Right atrium auricular region (tissue), 2 donors: Measurements from ENCODE around the gene GFPT1. TPM values are rescaled to one million over a fixed set of nuclear protein-coding genes. Genes with fewer than 3 reads are reported as not detected.
A peak's percentile ranks its signal among the peaks of the same experiment; 100 is the strongest.

Experiments used
- DNase-seq: peaks from one replicate; pipeline ENCODE4 v3.0.0-alpha.2; 2019; ENCODE audit warnings: low spot score
- H3K27ac ChIP-seq, 2 donors: fragments of 200-600 bp; sonication (generic); 1 replicate in 1 of 2; 2 replicates in 1 of 2; pipeline ENCODE4 v1.5.1; 2016 to 2019
- H3K27me3 ChIP-seq, 2 donors: fragments of 200-600 bp; sonication (generic); one replicate each; pipeline versions ENCODE4 v1.5.1 to v1.6.0; 2017 to 2019
- H3K36me3 ChIP-seq: fragments of 200-600 bp; sonication (generic); one replicate; pipeline ENCODE4 v1.5.1; 2016
- H3K4me1 ChIP-seq, 2 donors: fragments of 200-600 bp; sonication (generic); one replicate each; pipeline versions ENCODE4 v1.5.1 to v1.6.0; 2017 to 2019
- H3K4me3 ChIP-seq, 2 donors: fragments of 200-600 bp; sonication (generic); 1 replicate in 1 of 2; 2 replicates in 1 of 2; pipeline ENCODE4 v1.5.1; 2017 to 2019; ENCODE audit warnings: mild to moderate bottlenecking in 1 of 2, moderate library complexity in 1 of 2
- H3K9me3 ChIP-seq, 2 donors: fragments of 200-600 bp; sonication (generic); one replicate each; pipeline ENCODE4 v1.5.1; 2019
- total RNA-seq, 2 donors: library from RNA; depleted of rRNA; stranded (reverse); fragments of >200 nt; gene quantifications; one replicate each; pipeline ENCODE4 v1.1.0, GENCODE V29; 2016
- TF ChIP-seq, protein P1 (sequence below), 2 donors: fragments of 200-600 bp; sonication (generic); IDR thresholded peaks; one replicate each; pipeline ENCODE4 v1.5.1; 2019; ENCODE audit warnings: antibody characterized with exemption in 2 of 2

The GFPT1 gene
- 10 to 100 TPM; 26.7 to 39.7 TPM for total RNA-seq

DNA sequence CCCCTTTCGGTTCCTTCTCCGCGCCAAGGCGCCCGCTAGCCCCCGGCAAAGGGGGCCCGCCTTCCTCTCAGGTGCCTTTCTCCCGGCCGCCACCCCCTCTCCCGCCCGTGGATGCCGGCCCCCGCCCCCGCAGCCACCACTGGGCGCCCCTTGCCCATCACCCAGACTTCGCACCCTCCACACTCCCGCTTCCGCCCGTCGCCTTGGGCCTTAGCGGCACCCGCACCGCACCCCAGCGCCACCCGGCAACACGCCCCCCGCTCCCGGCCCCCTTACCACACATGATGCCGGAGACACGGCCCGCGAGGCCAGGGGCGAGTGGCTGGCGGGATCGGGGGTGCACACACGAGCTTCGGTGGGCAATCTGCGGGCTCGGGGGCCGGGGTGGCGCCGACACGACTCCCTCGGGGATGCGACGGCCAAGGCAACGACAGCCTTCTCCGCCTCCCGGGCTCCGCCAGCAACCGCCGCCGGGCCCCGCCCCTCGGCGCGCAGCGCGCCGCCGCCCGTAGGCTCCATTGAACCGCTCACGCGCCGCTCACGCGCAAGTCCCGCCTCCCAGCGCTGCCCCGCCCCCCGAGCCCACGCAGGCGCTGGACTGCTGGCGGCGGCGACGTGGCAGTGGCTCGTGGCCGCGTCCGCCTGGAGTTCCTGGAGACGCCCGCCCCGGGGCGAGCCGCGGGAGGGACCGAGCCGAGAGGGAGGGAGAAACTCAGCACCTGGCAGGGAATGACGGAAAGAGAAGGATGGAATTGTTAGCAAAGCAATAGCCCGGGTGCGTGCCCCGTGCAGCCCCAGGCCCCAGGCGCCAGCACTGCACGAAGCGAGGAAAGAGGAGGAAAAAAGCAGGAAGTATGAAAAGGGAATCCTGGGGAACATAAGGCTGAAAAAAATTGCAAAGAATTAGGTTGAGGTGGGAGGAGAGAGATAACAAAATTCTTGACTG is at the start of gene GFPT1:
Gene GFPT1, minus strand, starts transcription at position 439 of the 946 bp plus-strand sequence. Its CDS starts 156 bp downstream, at position 283.
- H3K9me3 ChIP-seq: no peaks in the 10 kb centered on the region
- peaks cover 0 to 34% of the 10 kb centered on the region in 2 donors for H3K4me1 ChIP-seq
- H3K36me3 ChIP-seq: no peaks in the 10 kb centered on the region

GRCh38 chr2:69436596-69436937 is 49.5 kb upstream of the GFPT1 start:
- no peak for DNase-seq
- Histone ChIP-seq H3K36me3 (peaks cover 2% of the 10 kb centered on the region), H3K4me1 (peaks cover 0 to 25% of the 10 kb centered on the region in 2 donors), H3K9me3 (no peaks in the 10 kb centered on the region), H3K27me3 (no peaks in the 10 kb centered on the region), H3K27ac (peak overlapping the region; percentile 97), H3K4me3 (peak overlapping the region; percentile 86 to 89)
- TF ChIP-seq, protein P1, sequence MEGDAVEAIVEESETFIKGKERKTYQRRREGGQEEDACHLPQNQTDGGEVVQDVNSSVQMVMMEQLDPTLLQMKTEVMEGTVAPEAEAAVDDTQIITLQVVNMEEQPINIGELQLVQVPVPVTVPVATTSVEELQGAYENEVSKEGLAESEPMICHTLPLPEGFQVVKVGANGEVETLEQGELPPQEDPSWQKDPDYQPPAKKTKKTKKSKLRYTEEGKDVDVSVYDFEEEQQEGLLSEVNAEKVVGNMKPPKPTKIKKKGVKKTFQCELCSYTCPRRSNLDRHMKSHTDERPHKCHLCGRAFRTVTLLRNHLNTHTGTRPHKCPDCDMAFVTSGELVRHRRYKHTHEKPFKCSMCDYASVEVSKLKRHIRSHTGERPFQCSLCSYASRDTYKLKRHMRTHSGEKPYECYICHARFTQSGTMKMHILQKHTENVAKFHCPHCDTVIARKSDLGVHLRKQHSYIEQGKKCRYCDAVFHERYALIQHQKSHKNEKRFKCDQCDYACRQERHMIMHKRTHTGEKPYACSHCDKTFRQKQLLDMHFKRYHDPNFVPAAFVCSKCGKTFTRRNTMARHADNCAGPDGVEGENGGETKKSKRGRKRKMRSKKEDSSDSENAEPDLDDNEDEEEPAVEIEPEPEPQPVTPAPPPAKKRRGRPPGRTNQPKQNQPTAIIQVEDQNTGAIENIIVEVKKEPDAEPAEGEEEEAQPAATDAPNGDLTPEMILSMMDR (IDR thresholded peaks at IDR 0.05): no peak

More for the DNA sequence above, at the start of gene GFPT1:
- TF ChIP-seq, protein P1 (IDR thresholded peaks at IDR 0.05): no peak
- Histone ChIP-seq H3K27me3 (no peaks in the 10 kb centered on the region), H3K4me3 (peak within 1 kb of the TSS; percentile 72 to 98), H3K27ac (peak within 1 kb of the TSS; percentile 81 to 93)
- DNase-seq: peak; percentile 92

DNA sequence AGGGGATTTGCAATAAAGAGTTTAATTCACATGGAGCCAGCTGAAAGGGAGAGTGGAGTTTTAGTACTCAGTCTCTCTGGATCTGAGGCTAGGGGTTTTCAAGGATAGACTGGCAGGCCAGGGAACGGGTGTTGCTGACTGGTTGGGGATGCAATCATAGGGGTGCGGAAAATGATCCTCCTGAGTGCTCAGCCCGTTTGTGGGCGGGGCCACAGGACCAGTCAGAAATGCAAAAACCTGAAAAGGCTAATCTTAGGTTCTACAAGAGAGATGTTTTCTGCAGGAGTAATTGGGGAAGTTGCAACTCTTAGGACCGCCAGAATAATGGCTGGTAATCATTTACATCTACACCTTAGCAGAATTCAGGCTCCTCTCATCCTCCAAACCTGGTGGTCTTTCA is 47.7 kb upstream of the GFPT1 start:
- Histone ChIP-seq H3K9me3 (no peaks in the 10 kb centered on the region), H3K4me3 (no peak overlapping the region), H3K27ac (no peak overlapping the region), H3K27me3 (no peaks in the 10 kb centered on the region), H3K4me1 (peaks cover 0 to 25% of the 10 kb centered on the region in 2 donors), H3K36me3 (peaks cover 19% of the 10 kb centered on the region)
- DNase-seq: no peak
- TF ChIP-seq, protein P1 (IDR thresholded peaks at IDR 0.05): no peak

GRCh38 chr2:69429491-69430183 is 42.6 kb upstream of the GFPT1 start:
- H3K27ac ChIP-seq: no peak overlapping the region
- H3K36me3 ChIP-seq: peaks cover 42% of the 10 kb centered on the region
- H3K4me1 ChIP-seq: peaks cover 0 to 3% of the 10 kb centered on the region in 2 donors
- no peak overlapping the region for H3K4me3 ChIP-seq
- TF ChIP-seq, protein P1 (IDR thresholded peaks at IDR 0.05): no peak
- no peaks in the 10 kb centered on the region for H3K27me3 ChIP-seq
- DNase-seq: no peak
- no peaks in the 10 kb centered on the region for H3K9me3 ChIP-seq

- Histone ChIP-seq H3K9me3 (no peaks in the 10 kb centered on the region), H3K27ac (no peak overlapping the region), H3K27me3 (no peaks in the 10 kb centered on the region), H3K4me1 (no peaks in the 10 kb centered on the region), H3K4me3 (no peak overlapping the region), H3K36me3 (peaks cover 42% of the 10 kb centered on the region)
- TF ChIP-seq, protein P1 (IDR thresholded peaks at IDR 0.05): no peak
- DNase-seq: no peak
These were observed 42.0 kb upstream of the GFPT1 start for GRCh38 chr2:69428981-69429380.
